Limb (tissue), 2 donors: ENCODE results near the gene STAT5B.

Experiments used
- DNase-seq, 2 donors: peaks; one replicate each; pipeline ENCODE4 v3.0.0-alpha.2; 2016; ENCODE audit errors: extremely low spot score in 2 of 2

The STAT5B gene

GRCh38 chr17:42180922-42181850 is 95.0 kb downstream of the STAT5B start, which contains the start of gene KCNH4:
TSS of gene KCNH4 (minus strand) at chr17:42181142. CDS start at chr17:42180945, 197 bp downstream.
- peak in 1 of 2 donors; percentile 80 for DNase-seq

- DNase-seq, result no peak
Measured at GRCh38 chr17:42180411-42180921, 95.7 kb downstream of the STAT5B start.

GRCh38 chr17:42179911-42180410 is 96.2 kb downstream of the STAT5B start:
- DNase-seq, result peak; percentile 55 to 81

- DNase-seq, result no peak
Measured at GRCh38 chr17:42179335-42179734, 96.9 kb downstream of the STAT5B start.

GRCh38 chr17:42178817-42179216 is 97.4 kb downstream of the STAT5B start:
- no peak for DNase-seq

- DNase-seq, result no peak
Measured at GRCh38 chr17:42177684-42178083, 98.5 kb downstream of the STAT5B start.

- no peak for DNase-seq
Measured at GRCh38 chr17:42174126-42174783, 101.9 kb downstream of the STAT5B start.

- DNase-seq, result no peak
Measured at GRCh38 chr17:42171831-42172230, 104.4 kb downstream of the STAT5B start.

GRCh38 chr17:42169351-42169750 is 106.8 kb downstream of the STAT5B start:
- DNase-seq, result no peak

- DNase-seq, result no peak
Measured at GRCh38 chr17:42167807-42168206, 108.4 kb downstream of the STAT5B start.

- DNase-seq, result no peak
Measured at GRCh38 chr17:42166196-42166763, 109.9 kb downstream of the STAT5B start.

- no peak for DNase-seq
Measured at GRCh38 chr17:42165751-42166150, 110.4 kb downstream of the STAT5B start.

- DNase-seq, result no peak
Measured at GRCh38 chr17:42163696-42164407, 112.3 kb downstream of the STAT5B start.

- no peak for DNase-seq
Measured at GRCh38 chr17:42163113-42163512, 113.1 kb downstream of the STAT5B start.

GRCh38 chr17:42160531-42160910 is 115.7 kb downstream of the STAT5B start:
- no peak for DNase-seq

- DNase-seq, result no peak
Measured at GRCh38 chr17:42159796-42160530, 116.2 kb downstream of the STAT5B start.

- DNase-seq, result peak in 1 of 2 donors; percentile 55
Measured at GRCh38 chr17:42155614-42156045, 120.6 kb downstream of the STAT5B start.

- no peak for DNase-seq
Measured at GRCh38 chr17:42153919-42154742, 122.1 kb downstream of the STAT5B start.
